ENCODE data around the gene CARHSP1. TPM values are rescaled to one million over a fixed set of nuclear protein-coding genes. Genes with fewer than 3 reads are reported as not detected.

CARHSP1 gene
- total RNA-seq, 4 donors from 2014 or later = 89.3 to 135 (median 124) TPM

GRCh38 chr16:8908810-8909468 lies 40.1 kb upstream of the CARHSP1 start:
- DNase-seq (ENCODE audit: low spot score) (no peak), ATAC-seq (ENCODE audit: low FRiP score) (no peak)
- TF ChIP-seq, protein P1, sequence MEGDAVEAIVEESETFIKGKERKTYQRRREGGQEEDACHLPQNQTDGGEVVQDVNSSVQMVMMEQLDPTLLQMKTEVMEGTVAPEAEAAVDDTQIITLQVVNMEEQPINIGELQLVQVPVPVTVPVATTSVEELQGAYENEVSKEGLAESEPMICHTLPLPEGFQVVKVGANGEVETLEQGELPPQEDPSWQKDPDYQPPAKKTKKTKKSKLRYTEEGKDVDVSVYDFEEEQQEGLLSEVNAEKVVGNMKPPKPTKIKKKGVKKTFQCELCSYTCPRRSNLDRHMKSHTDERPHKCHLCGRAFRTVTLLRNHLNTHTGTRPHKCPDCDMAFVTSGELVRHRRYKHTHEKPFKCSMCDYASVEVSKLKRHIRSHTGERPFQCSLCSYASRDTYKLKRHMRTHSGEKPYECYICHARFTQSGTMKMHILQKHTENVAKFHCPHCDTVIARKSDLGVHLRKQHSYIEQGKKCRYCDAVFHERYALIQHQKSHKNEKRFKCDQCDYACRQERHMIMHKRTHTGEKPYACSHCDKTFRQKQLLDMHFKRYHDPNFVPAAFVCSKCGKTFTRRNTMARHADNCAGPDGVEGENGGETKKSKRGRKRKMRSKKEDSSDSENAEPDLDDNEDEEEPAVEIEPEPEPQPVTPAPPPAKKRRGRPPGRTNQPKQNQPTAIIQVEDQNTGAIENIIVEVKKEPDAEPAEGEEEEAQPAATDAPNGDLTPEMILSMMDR (IDR thresholded peaks at IDR 0.05) = no peak

DNA sequence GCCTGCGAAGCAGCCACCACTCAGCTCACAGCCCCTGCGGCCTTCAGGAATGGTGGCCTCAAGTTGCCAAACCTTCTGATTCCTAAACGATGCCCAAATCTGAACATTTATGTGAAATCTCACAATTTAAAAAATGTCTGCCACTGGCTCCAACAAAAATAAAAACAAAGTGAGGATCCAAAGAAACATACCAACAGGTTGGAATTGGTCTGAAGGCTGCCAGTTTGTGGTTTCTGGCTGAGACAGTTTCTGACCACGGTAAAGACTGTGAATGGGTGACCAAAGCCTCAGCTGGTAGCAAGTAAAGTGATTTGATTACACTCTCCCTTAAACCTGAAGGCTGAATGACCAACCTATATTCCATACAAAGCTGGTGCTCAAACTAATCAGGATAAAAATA lies 38.3 kb upstream of the CARHSP1 start:
- TF ChIP-seq, protein P1 (IDR thresholded peaks at IDR 0.05) = no peak
- DNase-seq (ENCODE audit: low spot score) (no peak), ATAC-seq (ENCODE audit: low FRiP score) (no peak)

GRCh38 chr16:8905795-8906591 lies 37.2 kb upstream of the CARHSP1 start:
- TF ChIP-seq, protein P1 (IDR thresholded peaks at IDR 0.05) = no peak
- DNase-seq (ENCODE audit: low spot score) (no peak), ATAC-seq (ENCODE audit: low FRiP score) (no peak)

DNA sequence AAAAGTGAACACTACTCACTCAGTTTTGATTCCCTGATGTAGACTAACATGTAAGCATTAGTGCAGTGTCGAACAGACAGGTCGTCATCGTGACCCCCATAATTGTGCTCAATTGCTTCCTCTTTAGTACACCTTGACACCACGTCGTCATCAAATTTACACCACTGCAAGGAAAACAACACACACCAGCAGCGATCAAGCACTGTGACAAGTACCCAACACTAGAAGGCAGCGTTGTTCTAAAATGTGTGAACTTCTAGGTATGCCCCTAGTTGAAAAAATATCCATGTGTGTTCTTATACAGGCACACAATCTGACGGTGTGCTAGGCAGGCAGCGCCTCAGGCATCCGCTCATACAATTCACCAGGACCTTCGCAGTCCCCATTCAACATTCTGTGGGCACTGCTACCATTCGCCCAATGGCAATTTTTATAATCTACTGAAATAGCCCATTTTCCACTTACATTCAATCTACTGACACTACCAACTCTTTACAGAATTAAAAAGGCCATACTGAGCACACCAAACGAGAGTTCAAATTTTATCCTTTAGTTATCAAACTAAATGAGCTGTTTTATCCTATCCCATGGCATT lies 36.5 kb upstream of the CARHSP1 start:
- TF ChIP-seq, protein P1 (IDR thresholded peaks at IDR 0.05) = no peak
- ATAC-seq (ENCODE audit: low FRiP score) = no peak
- no peak for DNase-seq (ENCODE audit: low spot score)

- TF ChIP-seq, protein P1 (IDR thresholded peaks at IDR 0.05) = no peak
- no peak for ATAC-seq (ENCODE audit: low FRiP score)
- DNase-seq (ENCODE audit: low spot score) = no peak
Measured at GRCh38 chr16:8904018-8904430, 35.2 kb upstream of the CARHSP1 start.

DNA sequence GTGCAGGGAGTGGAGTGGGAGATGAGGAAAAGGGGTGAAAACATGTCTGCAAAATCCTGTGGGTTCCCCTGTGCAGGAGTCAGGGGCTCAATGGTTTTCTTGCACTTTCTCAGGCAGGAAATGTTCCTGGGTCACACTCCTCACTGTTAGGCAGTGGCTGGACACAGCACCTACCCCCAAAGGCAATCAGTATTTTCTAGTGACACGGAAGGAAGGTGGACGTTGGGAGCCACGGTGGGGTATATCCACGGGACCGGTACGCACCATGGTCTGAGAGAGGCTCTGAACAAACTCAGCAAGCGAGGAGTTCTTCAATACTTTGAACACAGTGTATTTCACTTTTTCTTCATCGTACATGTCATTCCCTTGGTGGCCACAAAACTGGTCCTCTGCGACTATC lies 34.2 kb upstream of the CARHSP1 start:
- TF ChIP-seq, protein P1 (IDR thresholded peaks at IDR 0.05) = no peak
- DNase-seq (ENCODE audit: low spot score) = no peak
- ATAC-seq (ENCODE audit: low FRiP score) = no peak

All from omental fat pad (tissue), 4 donors.